CD14-positive monocyte (primary cell): Measurements from ENCODE around the gene TBC1D12. TPM values are rescaled to one million over a fixed set of nuclear protein-coding genes. Genes with fewer than 3 reads are reported as not detected.

ENCODE experiments used
- DNase-seq, 3 donors: peaks; one replicate each; pipeline ENCODE4 v3.0.0-alpha.2; 2011 to 2022
- H2AFZ ChIP-seq: 2 replicates; pipeline ENCODE4 v1.6.0; 2012; ENCODE audit warnings: mild to moderate bottlenecking, low read depth, low read length, inconsistent platforms; ENCODE audit not compliant: insufficient read depth, poor library complexity, severe bottlenecking
- H3K27ac ChIP-seq, 2 donors: 1 replicate in 1 of 2; 2 replicates in 1 of 2; pipeline ENCODE4 v1.5.1; 2012 to 2013; ENCODE audit warnings: low read length in 2 of 2, control low read depth in 1 of 2, inconsistent platforms in 1 of 2, low read depth in 1 of 2, mild to moderate bottlenecking in 1 of 2
- H3K27me3 ChIP-seq, 2 donors: one replicate each; pipeline versions ENCODE4 v1.6.0 to v1.6.1; 2011 to 2013; ENCODE audit warnings: low read length in 2 of 2; ENCODE audit not compliant: control insufficient read depth in 2 of 2, insufficient read depth in 2 of 2
- H3K36me3 ChIP-seq, 2 donors: replicated peaks in 1 of 2; 1 replicate in 1 of 2; 2 replicates in 1 of 2; pipeline versions ENCODE4 v1.5.1 to v1.6.1; 2012 to 2013; ENCODE audit warnings: low read length in 2 of 2, control low read depth in 1 of 2, inconsistent platforms in 1 of 2, mild to moderate bottlenecking in 1 of 2; ENCODE audit not compliant: insufficient read depth in 2 of 2, control insufficient read depth in 1 of 2
- H3K4me1 ChIP-seq, 2 donors: 1 replicate in 1 of 2; 2 replicates in 1 of 2; pipeline versions ENCODE4 v1.5.1 to v1.6.1; 2012 to 2013; ENCODE audit warnings: low read length in 2 of 2, control low read depth in 1 of 2, inconsistent platforms in 1 of 2, mild to moderate bottlenecking in 1 of 2, moderate library complexity in 1 of 2; ENCODE audit not compliant: insufficient read depth in 2 of 2, control insufficient read depth in 1 of 2
- H3K4me2 ChIP-seq: replicated peaks from 2 replicates; pipeline ENCODE3; 2012; ENCODE audit warnings: low read length, moderate library complexity, mild to moderate bottlenecking; ENCODE audit not compliant: poor library complexity, severe bottlenecking; ENCODE audit errors: extremely low read depth
- H3K4me3 ChIP-seq, 3 experiments: fragments of 200-600 bp in 1 of 3; sonication (generic) in 1 of 3; replicated peaks in 1 of 3; 1 replicate in 2 of 3; 2 replicates in 1 of 3; pipeline ENCODE4 v1.5.1; 2011 to 2013; ENCODE audit warnings: low read length in 3 of 3, mild to moderate bottlenecking in 3 of 3, control low read depth in 2 of 3, low read depth in 2 of 3, inconsistent platforms in 1 of 3, moderate library complexity in 1 of 3
- H3K79me2 ChIP-seq: 2 replicates; pipeline ENCODE4 v1.6.0; 2012; ENCODE audit warnings: mild to moderate bottlenecking, control low read depth, inconsistent platforms, low read length, moderate library complexity; ENCODE audit not compliant: insufficient read depth
- H3K9ac ChIP-seq: 2 replicates; pipeline ENCODE4 v1.6.0; 2017; ENCODE audit warnings: low read length, mild to moderate bottlenecking; ENCODE audit not compliant: insufficient read depth, poor library complexity, severe bottlenecking
- H3K9me3 ChIP-seq, 2 donors: replicated peaks in 1 of 2; 1 replicate in 1 of 2; 2 replicates in 1 of 2; pipeline versions ENCODE4 v1.5.1 to v1.6.1; 2012 to 2013; ENCODE audit warnings: low read length in 2 of 2, control low read depth in 1 of 2; ENCODE audit not compliant: control insufficient read depth in 1 of 2, insufficient read depth in 1 of 2
- H4K20me1 ChIP-seq: 2 replicates; pipeline ENCODE4 v1.6.0; 2012; ENCODE audit warnings: mild to moderate bottlenecking, low read length, control low read depth, moderate library complexity; ENCODE audit not compliant: insufficient read depth
- H3K27ac Mint-ChIP-seq, 7 donors: one replicate each; pipeline ENCODE4 v1.8.0; 2020; ENCODE audit warnings: mild to moderate bottlenecking in 7 of 7, mixed read lengths in 7 of 7, moderate library complexity in 6 of 7, inconsistent platforms in 2 of 7
- H3K27me3 Mint-ChIP-seq, 3 donors: one replicate each; pipeline ENCODE4 v1.8.0; 2021 to 2022; ENCODE audit warnings: low read depth in 3 of 3, mild to moderate bottlenecking in 3 of 3, mixed read lengths in 3 of 3, moderate library complexity in 3 of 3, inconsistent platforms in 1 of 3
- H3K36me3 Mint-ChIP-seq, 2 donors: one replicate each; pipeline ENCODE4 v1.8.0; 2020; ENCODE audit warnings: mixed read lengths in 2 of 2, inconsistent platforms in 1 of 2, mild to moderate bottlenecking in 1 of 2
- H3K4me1 Mint-ChIP-seq: one replicate; pipeline ENCODE4 v1.8.0; 2020; ENCODE audit warnings: mild to moderate bottlenecking, mixed read lengths
- H3K4me3 Mint-ChIP-seq, 2 donors: one replicate each; pipeline ENCODE4 v1.8.0; 2020; ENCODE audit warnings: mild to moderate bottlenecking in 2 of 2, mixed read lengths in 2 of 2, moderate library complexity in 1 of 2
- H3K9me3 Mint-ChIP-seq, 7 donors: one replicate each; pipeline ENCODE4 v1.8.0; 2020 to 2022; ENCODE audit warnings: mixed read lengths in 7 of 7, mild to moderate bottlenecking in 6 of 7, moderate library complexity in 6 of 7, inconsistent platforms in 2 of 7
- WGBS: methylation state at CpG from one replicate; pipeline ENCODE4 v1.1.5; 2013; ENCODE audit warnings: missing lambda C conversion rate; ENCODE audit not compliant: insufficient coverage; 5-methylcytosine and 5-hydroxymethylcytosine counted together
- intact Hi-C, 2 donors: fragments of 100-400 bp; cut with micrococcal nuclease; formaldehyde crosslinking; loops; one replicate each; pipeline versions ENCODE4 v1.15.0 to v1.15.1; 2023
- polyA plus RNA-seq, 3 donors: library from polyadenylated mRNA; depleted of rRNA in 1 of 3; unstranded in 2 of 3; stranded (reverse) in 1 of 3; fragments of 300-500 nt in 2 of 3; fragments of >200 nt in 1 of 3; fragmentation: Illumina TruSeq in 2 of 3; gene quantifications; 1 replicate in 2 of 3; 2 replicates in 1 of 3; pipeline ENCODE4 v1.2.3, GENCODE V29; 2012 to 2021
- TF ChIP-seq, protein P1 (sequence below): fragments of 200-600 bp; IDR thresholded peaks from one replicate; pipeline ENCODE4 v1.8.0; 2022; ENCODE audit warnings: antibody characterized with exemption, mild to moderate bottlenecking

Gene TBC1D12
- polyA plus RNA-seq, 3 donors = 3.1 to 10.5 (median 3.4) TPM

DNA sequence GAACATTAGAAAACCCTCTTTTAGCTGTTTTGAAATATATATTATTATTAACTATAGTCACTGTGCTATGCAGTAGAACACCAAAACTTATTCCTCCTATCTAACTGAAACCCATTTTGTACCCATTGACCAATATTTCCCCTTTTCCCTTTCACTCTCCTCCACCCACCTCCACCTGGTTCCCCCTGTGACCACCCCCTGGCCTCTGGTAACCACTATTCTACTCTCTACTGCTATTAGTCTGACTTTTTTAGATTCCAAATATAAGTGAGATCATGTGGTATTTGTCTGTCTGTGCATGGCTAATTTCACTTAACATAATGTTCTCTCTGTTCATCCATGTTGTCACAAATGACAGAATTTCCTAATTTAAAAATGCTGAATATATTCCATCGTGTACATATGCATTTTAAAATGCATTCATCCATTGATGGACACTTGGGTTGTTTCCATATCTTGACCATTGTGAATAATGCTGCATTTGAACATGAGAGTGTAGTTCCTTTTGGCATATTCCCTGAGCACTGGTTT, 18.7 kb downstream of the TBC1D12 start:
- peaks cover 4 to 9% of the 10 kb centered on the region in 2 donors for H3K9me3 ChIP-seq
- Mint-ChIP-seq H3K27me3 (peaks cover 2 to 7% (median 2%) of the 10 kb centered on the region in 3 donors), H3K36me3 (no peaks in the 10 kb centered on the region), H3K4me1 (no peaks in the 10 kb centered on the region), H3K4me3 (no peak overlapping the region), H3K27ac (no peak overlapping the region), H3K9me3 (peaks cover 3 to 19% (median 14%) of the 10 kb centered on the region in 7 donors)
- peaks cover 31% of the 10 kb centered on the region for H3K79me2 ChIP-seq
- intact Hi-C loops = no loop called here
- H3K27me3 ChIP-seq = no peaks in the 10 kb centered on the region
- H3K9ac ChIP-seq = no peak overlapping the region
- peaks cover 95% of the 10 kb centered on the region for H4K20me1 ChIP-seq
- no CpG with 5 or more reads among the region's 1 CpG for WGBS
- no peak overlapping the region for H3K4me3 ChIP-seq
- H3K36me3 ChIP-seq = no peaks in the 10 kb centered on the region
- no peak overlapping the region for H3K27ac ChIP-seq
- DNase-seq = no peak
- no peak overlapping the region for H3K4me2 ChIP-seq
- no peaks in the 10 kb centered on the region for H3K4me1 ChIP-seq
- H2AFZ ChIP-seq = no peak overlapping the region
- TF ChIP-seq, protein P1, sequence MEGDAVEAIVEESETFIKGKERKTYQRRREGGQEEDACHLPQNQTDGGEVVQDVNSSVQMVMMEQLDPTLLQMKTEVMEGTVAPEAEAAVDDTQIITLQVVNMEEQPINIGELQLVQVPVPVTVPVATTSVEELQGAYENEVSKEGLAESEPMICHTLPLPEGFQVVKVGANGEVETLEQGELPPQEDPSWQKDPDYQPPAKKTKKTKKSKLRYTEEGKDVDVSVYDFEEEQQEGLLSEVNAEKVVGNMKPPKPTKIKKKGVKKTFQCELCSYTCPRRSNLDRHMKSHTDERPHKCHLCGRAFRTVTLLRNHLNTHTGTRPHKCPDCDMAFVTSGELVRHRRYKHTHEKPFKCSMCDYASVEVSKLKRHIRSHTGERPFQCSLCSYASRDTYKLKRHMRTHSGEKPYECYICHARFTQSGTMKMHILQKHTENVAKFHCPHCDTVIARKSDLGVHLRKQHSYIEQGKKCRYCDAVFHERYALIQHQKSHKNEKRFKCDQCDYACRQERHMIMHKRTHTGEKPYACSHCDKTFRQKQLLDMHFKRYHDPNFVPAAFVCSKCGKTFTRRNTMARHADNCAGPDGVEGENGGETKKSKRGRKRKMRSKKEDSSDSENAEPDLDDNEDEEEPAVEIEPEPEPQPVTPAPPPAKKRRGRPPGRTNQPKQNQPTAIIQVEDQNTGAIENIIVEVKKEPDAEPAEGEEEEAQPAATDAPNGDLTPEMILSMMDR = no peak

DNA sequence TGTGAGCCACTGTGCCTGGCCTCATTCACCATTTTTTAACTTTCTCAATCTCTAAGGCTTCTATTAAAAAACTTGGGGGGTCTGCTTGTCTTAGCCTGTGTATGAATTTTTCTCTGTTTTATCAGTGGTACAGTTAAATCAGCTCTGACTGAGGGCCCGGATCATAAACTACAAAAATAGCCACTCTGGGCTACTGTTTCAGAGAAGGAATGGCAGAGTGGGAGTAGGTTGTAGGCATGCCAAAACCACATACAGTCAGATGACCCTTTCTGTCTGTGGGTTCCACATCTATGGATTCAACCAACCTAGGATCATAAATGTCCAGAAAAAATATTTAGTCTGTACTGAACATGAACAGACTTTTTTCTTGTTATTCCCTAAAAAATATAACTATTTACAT, 21.3 kb downstream of the TBC1D12 start:
- H3K9ac ChIP-seq = no peak overlapping the region
- H3K9me3 ChIP-seq = peaks cover 7 to 10% of the 10 kb centered on the region in 2 donors
- no peak overlapping the region for H3K4me3 Mint-ChIP-seq
- no CpG with 5 or more reads among the region's 1 CpG for WGBS
- no peaks in the 10 kb centered on the region for H3K36me3 Mint-ChIP-seq
- H2AFZ ChIP-seq = no peak overlapping the region
- TF ChIP-seq, protein P1 = no peak
- H3K27me3 Mint-ChIP-seq = peaks cover 0 to 2% (median 2%) of the 10 kb centered on the region in 3 donors
- intact Hi-C loops = no loop called here
- no peak overlapping the region for H3K27ac ChIP-seq
- H3K4me3 ChIP-seq = no peak overlapping the region
- no peak overlapping the region for H3K4me2 ChIP-seq
- H3K4me1 ChIP-seq = peaks cover 7 to 11% of the 10 kb centered on the region in 2 donors
- H4K20me1 ChIP-seq = peaks cover 92% of the 10 kb centered on the region
- no peaks in the 10 kb centered on the region for H3K27me3 ChIP-seq
- peaks cover 30% of the 10 kb centered on the region for H3K79me2 ChIP-seq
- no peak overlapping the region for H3K27ac Mint-ChIP-seq
- H3K36me3 ChIP-seq = no peaks in the 10 kb centered on the region
- DNase-seq = no peak
- H3K4me1 Mint-ChIP-seq = peaks cover 8% of the 10 kb centered on the region
- H3K9me3 Mint-ChIP-seq = peaks cover 3 to 21% (median 16%) of the 10 kb centered on the region in 7 donors
